ENCODE data around the gene DFFB. TPM values are rescaled to one million over a fixed set of nuclear protein-coding genes. Genes with fewer than 3 reads are reported as not detected.

The DFFB gene
- total RNA-seq, 4 donors from 2014 or later = 7.4 to 18.3 (median 15.7) TPM; not detected in 1

- Histone ChIP-seq H3K27ac (no peak overlapping the region), H3K27me3 (no peaks in the 10 kb centered on the region), H3K36me3 (peaks cover 0 to 44% (median 19%) of the 10 kb centered on the region in 4 donors), H3K4me1 (no peaks in the 10 kb centered on the region), H3K9me3 (no peaks in the 10 kb centered on the region), H3K4me3 (no peak overlapping the region)
- intact Hi-C loops (cut with DNase I; ENCODE audit: low total_unique reads) (no loop called here), in situ Hi-C loops (cut with MboI; ENCODE audit: low pct_ligation_motif_present in 1 of 4, low pct_unique_long_range_greater_than_20kb in 1 of 4, low sequenced_read_pairs in 3 of 4) (no loop called here)
- DNase-seq = no peak
- 79 to 85% methylated on average over 6 of the region's 6 CpGs for WGBS, 2 donors (ENCODE audit: low coverage in 1 of 2)
- TF ChIP-seq POLR2AphosphoS5 (IDR thresholded peaks at IDR 0.05) = no peak
- TF ChIP-seq CTCF (IDR thresholded peaks at IDR 0.05) = no peak
- TF ChIP-seq EP300 (IDR thresholded peaks at IDR 0.05; ENCODE audit: low read depth) = no peak
- no peak for TF ChIP-seq POLR2A (IDR thresholded peaks at IDR 0.05)
These were observed 10.2 kb upstream of the DFFB start for GRCh38 chr1:3847081-3847480.

- H3K4me3 ChIP-seq = no peak overlapping the region
- peaks cover 0 to 29% (median 13%) of the 10 kb centered on the region in 4 donors for H3K36me3 ChIP-seq
- in situ Hi-C loops (cut with MboI; ENCODE audit: low pct_ligation_motif_present in 1 of 4, low pct_unique_long_range_greater_than_20kb in 1 of 4, low sequenced_read_pairs in 3 of 4) = no loop called here
- peaks cover 4 to 7% (median 6%) of the 10 kb centered on the region in 4 donors for H3K4me1 ChIP-seq
- no peak for DNase-seq
- TF ChIP-seq POLR2A (IDR thresholded peaks at IDR 0.05) = no peak
- no peak for TF ChIP-seq EP300 (IDR thresholded peaks at IDR 0.05; ENCODE audit: low read depth)
- no peak for TF ChIP-seq CTCF (IDR thresholded peaks at IDR 0.05)
- TF ChIP-seq POLR2AphosphoS5 (IDR thresholded peaks at IDR 0.05) = no peak
- H3K9me3 ChIP-seq = no peaks in the 10 kb centered on the region
- WGBS, 2 donors (ENCODE audit: low coverage in 1 of 2) = 82 to 94% methylated on average over 3 to 12 of the region's 12 CpGs
- no peaks in the 10 kb centered on the region for H3K27me3 ChIP-seq
- H3K27ac ChIP-seq = no peak overlapping the region
- intact Hi-C loops (cut with DNase I; ENCODE audit: low total_unique reads) = no loop called here
These were observed 6.4 kb upstream of the DFFB start for GRCh38 chr1:3850857-3851256.

DNA sequence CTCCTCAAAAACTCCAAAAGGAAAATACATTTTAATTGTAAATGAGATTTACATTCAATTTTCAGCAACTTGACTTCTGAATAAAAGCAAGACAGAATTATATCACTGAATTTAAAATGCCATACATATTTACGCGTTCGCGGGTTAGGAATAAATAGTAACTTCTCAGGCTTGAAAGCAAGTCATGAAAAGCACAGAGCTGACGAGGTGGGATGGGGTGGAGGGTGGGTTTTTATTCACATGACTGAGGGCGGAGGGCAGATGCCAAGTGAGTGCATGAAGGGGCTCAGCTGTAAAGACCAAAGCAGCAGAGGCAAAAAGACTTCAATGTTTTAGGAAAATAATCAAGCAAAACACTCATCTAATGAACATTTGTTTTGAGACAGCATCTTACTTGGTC lies 6.0 kb upstream of the DFFB start:
- Histone ChIP-seq H3K4me3 (no peak overlapping the region), H3K9me3 (no peaks in the 10 kb centered on the region), H3K36me3 (peaks cover 0 to 29% (median 13%) of the 10 kb centered on the region in 4 donors), H3K4me1 (peaks cover 7 to 11% (median 11%) of the 10 kb centered on the region in 4 donors), H3K27ac (no peak overlapping the region), H3K27me3 (no peaks in the 10 kb centered on the region)
- no peak for DNase-seq
- in situ Hi-C loops (cut with MboI; ENCODE audit: low pct_ligation_motif_present in 1 of 4, low pct_unique_long_range_greater_than_20kb in 1 of 4, low sequenced_read_pairs in 3 of 4) = no loop called here
- WGBS, 2 donors (ENCODE audit: low coverage in 1 of 2) = 91 to 98% methylated on average over 6 of the region's 6 CpGs
- intact Hi-C loops (cut with DNase I; ENCODE audit: low total_unique reads) = no loop called here
- TF ChIP-seq POLR2A (IDR thresholded peaks at IDR 0.05) = no peak
- TF ChIP-seq EP300 (IDR thresholded peaks at IDR 0.05; ENCODE audit: low read depth) = no peak
- no peak for TF ChIP-seq CTCF (IDR thresholded peaks at IDR 0.05)
- TF ChIP-seq POLR2AphosphoS5 (IDR thresholded peaks at IDR 0.05) = no peak

DNA sequence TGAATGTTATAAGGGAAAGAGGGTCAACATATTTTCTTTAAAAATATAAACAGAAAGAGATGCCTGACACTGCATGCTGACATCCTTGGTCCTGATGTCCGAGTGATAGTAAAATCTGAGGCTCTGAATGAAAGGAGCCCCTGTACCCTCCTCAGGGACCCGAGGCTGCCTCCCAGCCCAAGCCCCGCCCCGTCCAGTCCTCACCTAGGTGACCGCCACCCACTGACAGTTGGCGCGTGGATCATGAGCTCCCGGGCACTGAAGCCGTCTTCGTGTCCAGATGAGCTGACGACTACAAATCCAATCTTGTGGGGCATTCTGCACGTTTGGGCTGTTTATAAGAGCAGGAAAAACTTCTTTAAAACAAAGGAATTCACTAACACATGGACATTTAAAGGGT lies 5.2 kb upstream of the DFFB start:
- in situ Hi-C loops (cut with MboI; ENCODE audit: low pct_ligation_motif_present in 1 of 4, low pct_unique_long_range_greater_than_20kb in 1 of 4, low sequenced_read_pairs in 3 of 4) (no loop called here), intact Hi-C loops (cut with DNase I; ENCODE audit: low total_unique reads) (no loop called here)
- Histone ChIP-seq H3K9me3 (no peaks in the 10 kb centered on the region), H3K4me1 (peaks cover 7 to 13% (median 13%) of the 10 kb centered on the region in 4 donors), H3K27ac (no peak overlapping the region), H3K4me3 (no peak overlapping the region), H3K27me3 (no peaks in the 10 kb centered on the region), H3K36me3 (peaks cover 0 to 22% (median 10%) of the 10 kb centered on the region in 4 donors)
- TF ChIP-seq POLR2A (IDR thresholded peaks at IDR 0.05) (no peak), EP300 (IDR thresholded peaks at IDR 0.05; ENCODE audit: low read depth) (no peak), POLR2AphosphoS5 (IDR thresholded peaks at IDR 0.05) (no peak), CTCF (IDR thresholded peaks at IDR 0.05) (no peak)
- WGBS, 2 donors (ENCODE audit: low coverage in 1 of 2) = 85 to 88% methylated on average over 10 to 12 of the region's 12 CpGs
- DNase-seq = no peak
